ENCODE data around the gene CCDC91.
"Not testable (repeated sequence)": the region's sequence is repeated elsewhere in the genome, so short reads cannot be mapped to it uniquely, and the experiment has no call there.

CCDC91 gene

GRCh38 chr12:28367326-28367725, 177.1 kb downstream of the CCDC91 start:
- DNase-seq (ENCODE audit: extremely low read depth, low read depth) = no peak
- no peak for TF ChIP-seq CTCF (IDR thresholded peaks at IDR 0.05; ENCODE audit: low read depth, low read length, missing control alignments)
- no peak overlapping the region for H3K4me3 ChIP-seq (replicated peaks; ENCODE audit: low read depth, low read length)

DNA sequence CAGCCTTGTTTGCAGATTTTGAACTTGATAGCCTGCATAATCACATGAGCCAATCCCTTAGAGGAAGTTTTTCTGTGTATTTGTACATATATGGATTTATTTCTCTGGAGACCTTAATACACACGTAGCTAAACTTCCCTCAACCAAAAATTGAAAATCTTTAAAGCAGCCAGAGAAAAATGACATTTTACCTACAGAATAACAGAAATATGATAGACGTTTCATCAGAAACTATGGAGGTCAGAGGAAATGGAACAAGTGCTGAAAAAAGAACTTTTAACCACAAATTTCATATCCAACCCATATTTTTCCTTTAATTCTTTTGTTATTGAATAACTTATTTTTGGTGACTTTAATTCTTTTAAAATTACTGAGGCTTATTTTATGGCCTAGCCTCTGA, 177.7 kb downstream of the CCDC91 start:
- no peak for TF ChIP-seq CTCF (IDR thresholded peaks at IDR 0.05; ENCODE audit: low read depth, low read length, missing control alignments)
- DNase-seq (ENCODE audit: extremely low read depth, low read depth) = no peak
- no peak overlapping the region for H3K4me3 ChIP-seq (replicated peaks; ENCODE audit: low read depth, low read length)

DNA sequence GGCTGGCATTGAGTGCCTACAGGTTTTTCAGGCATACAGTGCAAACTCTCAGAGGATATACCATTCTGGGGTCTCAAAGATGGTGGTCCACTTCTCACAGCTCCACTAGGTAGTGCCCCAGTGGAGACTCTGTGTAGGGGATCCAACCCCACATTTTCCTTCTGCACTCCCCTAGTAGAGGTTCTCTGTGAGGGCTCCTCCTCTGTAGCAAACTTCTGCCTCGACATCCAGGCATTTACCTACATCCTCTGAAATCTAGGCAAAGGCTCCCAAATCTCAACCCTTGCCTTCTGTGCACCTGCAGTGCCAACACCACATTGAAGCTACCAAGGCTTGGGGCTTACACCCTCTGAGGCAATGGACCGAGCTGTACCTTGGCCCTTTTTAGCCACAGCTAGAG, 179.2 kb downstream of the CCDC91 start:
- TF ChIP-seq CTCF (IDR thresholded peaks at IDR 0.05; ENCODE audit: low read depth, low read length, missing control alignments) = no peak
- no peak for DNase-seq (ENCODE audit: extremely low read depth, low read depth)
- no peak overlapping the region for H3K4me3 ChIP-seq (replicated peaks; ENCODE audit: low read depth, low read length)

DNA sequence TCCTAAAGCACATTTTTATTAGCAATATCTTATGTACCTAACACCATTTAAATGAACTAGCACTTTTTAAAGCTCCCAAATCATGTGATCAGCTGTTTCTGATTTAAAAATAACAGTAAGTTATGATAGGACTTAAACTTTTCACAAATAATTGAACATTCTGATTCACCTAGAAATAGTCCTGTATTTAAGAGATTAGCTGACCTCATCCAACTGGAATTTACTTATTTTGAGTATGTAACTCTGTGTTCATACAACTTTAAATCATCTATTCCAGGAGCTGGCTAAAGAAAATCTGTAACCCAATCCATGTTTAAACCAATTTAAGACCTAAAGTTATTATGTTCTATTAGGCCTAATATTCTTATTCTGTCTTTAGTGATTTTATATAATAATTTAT, 184.3 kb downstream of the CCDC91 start:
- H3K4me3 ChIP-seq (replicated peaks; ENCODE audit: low read depth, low read length) = no peak overlapping the region
- TF ChIP-seq CTCF (IDR thresholded peaks at IDR 0.05; ENCODE audit: low read depth, low read length, missing control alignments) = no peak
- DNase-seq (ENCODE audit: extremely low read depth, low read depth) = no peak

DNA sequence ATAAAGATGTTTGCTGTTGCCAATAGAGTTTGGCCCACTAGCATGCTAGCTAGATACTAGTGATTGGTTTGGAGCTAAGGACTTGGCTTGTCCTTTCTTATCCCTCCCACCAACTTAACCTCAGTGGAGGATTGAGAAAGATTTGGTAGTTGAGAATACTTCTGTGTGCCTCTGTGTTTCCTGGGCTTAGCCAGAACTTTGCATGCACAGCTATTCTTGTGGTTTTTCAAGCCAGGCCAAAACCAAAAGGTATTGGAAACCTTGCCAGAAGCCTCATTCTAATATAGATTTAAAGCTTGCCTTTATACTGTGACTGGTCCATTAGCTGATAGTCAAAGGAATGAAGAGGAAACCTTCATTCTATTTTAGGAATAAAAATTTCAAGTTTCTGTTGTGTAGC, 188.5 kb downstream of the CCDC91 start:
- DNase-seq (ENCODE audit: extremely low read depth, low read depth) = peak; percentile 10
- no peak overlapping the region for H3K4me3 ChIP-seq (replicated peaks; ENCODE audit: low read depth, low read length)
- TF ChIP-seq CTCF (IDR thresholded peaks at IDR 0.05; ENCODE audit: low read depth, low read length, missing control alignments) = no peak

GRCh38 chr12:28379779-28380178, 189.5 kb downstream of the CCDC91 start:
- not testable (repeated sequence) for DNase-seq (ENCODE audit: extremely low read depth, low read depth); H3K4me3 ChIP-seq (replicated peaks; ENCODE audit: low read depth, low read length)

- no peak overlapping the region for H3K4me3 ChIP-seq (replicated peaks; ENCODE audit: low read depth, low read length)
- no peak for TF ChIP-seq CTCF (IDR thresholded peaks at IDR 0.05; ENCODE audit: low read depth, low read length, missing control alignments)
- DNase-seq (ENCODE audit: extremely low read depth, low read depth) = no peak
Observed at GRCh38 chr12:28383368-28383767, 193.1 kb downstream of the CCDC91 start.
